Activated effector memory CD4-positive, alpha-beta T cell treated with Interleukin-2 at 50 U/mL for 16 hours (primary cell): ENCODE measurements around the gene OPA3.
A peak's percentile ranks its signal among the peaks of the same experiment; 100 is the strongest.

Experiments used
- DNase-seq: peaks from one replicate; pipeline ENCODE4 v3.0.0-alpha.2; 2020

OPA3 gene

DNA sequence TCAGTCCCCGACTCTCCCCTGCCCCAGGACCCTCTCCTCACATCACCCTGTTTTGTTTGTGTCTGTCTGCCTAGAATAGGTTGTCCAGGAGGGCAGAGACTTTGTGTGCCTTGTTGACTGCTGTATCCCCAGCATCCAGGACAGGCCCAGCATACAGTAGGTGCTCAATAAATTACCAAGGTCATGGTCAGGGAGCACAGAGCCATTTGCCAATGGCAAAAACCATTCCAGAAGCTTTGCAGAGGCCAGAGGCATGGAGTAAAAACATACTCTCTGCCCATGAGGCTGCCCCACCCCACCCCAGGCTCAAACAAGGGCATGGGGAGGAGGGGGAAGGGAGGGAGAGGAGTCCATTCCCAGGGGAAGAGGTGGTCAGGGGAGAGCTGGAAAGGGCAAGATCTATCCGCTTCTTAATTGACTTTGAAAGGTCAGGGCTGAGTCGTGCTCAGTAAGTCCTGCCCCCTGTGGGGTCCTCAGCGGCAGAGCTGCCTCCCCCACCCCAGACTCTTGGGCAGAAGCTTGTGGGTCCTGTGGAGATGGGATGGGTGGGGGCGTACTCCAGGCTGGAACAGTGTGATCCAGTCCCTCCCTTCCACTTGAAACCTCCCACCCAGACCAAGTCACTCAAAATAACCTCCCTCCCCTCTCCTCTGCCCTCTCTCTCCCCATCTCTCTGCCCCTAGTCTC lies 13.0 kb upstream of the OPA3 start:
- no peak for DNase-seq

DNA sequence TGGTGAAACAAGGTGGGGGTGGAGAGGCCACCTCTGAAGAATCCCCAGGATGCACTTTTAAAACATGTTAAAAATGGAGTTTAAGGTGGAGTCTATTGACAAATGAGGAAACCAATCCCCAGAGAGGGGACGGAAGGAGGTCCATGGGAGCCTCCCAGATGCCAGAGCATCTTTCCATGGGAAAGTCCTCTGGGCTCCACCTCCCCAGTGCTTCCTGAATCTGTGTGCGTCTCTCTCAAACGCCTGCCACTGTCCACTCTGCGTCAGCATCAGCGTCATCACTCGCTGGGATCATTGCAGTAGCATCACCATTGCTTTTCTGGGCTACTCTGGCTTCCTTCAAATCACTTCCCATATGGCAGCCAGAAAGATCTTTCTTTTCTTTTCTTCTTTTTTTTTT lies 11.2 kb upstream of the OPA3 start:
- DNase-seq: no peak

DNA sequence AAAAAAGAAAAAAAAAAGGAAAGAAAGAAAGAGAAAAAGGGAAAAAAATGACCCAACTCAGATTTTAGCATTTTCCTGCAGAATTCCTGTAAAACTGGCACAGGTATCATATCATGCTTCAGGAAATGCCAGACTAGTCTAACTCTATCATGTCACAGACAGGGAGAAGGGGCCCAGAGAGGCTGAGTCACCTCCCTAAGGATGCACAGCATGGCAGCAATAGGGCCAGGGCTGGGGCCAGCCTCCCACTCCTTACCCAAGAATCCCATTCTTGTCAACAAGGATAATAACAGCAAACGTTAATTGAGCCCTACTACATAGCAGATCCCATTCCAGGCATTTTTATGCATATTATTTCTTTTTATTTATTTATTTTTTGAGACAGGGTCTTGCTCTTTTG lies 8.9 kb upstream of the OPA3 start:
- DNase-seq: no peak

DNA sequence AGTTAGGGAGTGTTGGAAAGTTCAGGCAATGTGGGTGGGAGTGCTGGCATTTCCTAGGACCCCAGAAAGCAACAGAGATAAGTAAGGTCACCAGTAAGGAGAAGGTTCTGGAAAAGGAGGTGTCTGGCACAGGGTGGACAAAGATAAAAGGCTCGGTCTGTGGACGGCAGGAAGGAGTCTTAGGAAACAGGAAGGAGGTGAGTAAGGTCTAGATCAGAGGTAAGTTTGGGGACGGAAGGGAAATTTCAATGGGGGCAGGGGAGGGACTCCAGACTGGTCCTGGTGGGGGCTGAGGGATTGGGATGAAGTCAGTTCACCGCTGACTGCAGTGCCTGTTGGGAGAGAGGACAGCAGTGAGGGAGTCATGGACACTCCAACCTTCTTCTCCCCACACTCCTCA lies 7.8 kb upstream of the OPA3 start:
- DNase-seq: no peak

DNA sequence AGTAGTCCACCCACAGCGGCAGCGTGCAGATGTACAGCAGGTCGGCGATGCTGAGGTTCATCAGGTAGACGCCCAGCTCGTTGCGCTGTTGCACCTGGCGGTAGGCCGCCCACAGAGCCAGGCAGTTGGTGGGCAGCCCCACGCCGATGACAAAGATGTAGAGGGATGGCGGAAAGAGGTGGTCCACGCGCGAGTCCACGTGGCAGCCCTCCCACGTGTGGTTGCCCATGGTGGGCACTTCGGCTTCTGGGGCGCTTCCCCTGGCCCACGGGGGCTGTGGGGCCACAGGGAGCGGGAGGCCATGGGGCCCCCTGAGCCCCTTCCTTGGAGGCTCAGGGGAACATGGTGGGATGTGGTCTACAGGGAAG lies 7.0 kb upstream of the OPA3 start:
- no peak for DNase-seq

DNA sequence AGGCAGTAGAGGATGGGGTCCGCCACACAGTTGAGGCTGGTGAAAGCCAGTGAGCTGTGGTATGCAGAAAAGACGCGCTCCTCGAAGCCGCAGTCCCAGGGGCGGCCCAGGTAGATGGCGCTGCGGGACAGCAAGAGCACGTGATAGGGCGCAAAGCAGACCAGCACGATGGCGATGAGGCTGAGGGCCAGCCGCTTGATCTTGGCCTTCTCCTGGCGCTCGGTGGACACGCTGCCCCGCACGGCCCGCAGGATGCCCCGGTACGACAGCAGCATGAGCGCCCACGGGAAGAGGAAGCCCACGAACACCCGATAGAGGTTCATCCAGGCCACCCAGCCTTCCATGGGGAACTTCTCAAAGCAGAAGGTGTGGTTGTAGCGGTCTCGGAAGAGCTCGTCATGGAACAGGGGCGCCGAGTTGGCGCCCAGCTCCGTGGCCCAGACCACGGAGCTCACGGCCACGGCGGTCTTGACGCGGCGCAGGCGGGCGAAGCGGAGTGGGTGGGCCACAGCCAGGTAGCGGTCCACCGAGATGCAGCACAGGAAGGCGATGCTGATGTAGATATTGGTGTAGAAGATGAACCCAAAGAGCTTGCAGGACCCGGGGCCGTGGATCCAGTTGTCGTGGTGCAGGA lies 6.5 kb upstream of the OPA3 start:
- DNase-seq: no peak

DNA sequence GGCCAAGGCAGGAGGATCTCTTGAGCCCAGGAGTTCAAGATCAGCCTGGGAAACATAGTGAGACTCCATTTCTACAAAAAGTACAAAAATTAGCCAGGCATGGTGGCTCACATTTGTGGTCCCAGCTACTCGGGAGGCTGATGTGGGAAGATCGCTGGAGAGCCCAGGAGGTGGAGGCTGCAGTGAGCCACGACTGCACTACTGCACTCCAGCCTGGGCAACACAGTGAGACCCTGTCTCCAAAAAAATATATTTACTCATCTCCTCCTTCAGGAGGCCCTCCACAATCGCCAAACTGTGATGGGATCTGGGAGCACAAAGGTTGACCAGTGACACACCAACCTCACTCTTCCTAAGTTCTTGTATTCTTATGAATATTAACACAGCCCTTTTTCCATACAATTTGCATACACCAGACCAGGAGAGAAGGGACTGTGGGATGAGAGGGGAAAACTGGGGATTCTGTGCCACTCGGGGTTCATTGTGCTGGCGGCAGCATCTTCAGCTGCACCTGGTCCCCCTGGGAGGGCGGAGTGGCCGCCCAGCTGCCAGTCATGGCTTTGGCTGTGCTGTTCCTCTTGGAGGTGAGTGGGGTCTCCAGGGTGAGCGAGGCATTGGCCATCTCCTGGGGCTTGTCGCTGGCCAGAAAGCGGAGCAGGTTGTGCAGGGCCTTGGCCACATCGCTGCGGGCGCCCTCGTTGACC lies 5.8 kb upstream of the OPA3 start:
- DNase-seq: no peak

DNA sequence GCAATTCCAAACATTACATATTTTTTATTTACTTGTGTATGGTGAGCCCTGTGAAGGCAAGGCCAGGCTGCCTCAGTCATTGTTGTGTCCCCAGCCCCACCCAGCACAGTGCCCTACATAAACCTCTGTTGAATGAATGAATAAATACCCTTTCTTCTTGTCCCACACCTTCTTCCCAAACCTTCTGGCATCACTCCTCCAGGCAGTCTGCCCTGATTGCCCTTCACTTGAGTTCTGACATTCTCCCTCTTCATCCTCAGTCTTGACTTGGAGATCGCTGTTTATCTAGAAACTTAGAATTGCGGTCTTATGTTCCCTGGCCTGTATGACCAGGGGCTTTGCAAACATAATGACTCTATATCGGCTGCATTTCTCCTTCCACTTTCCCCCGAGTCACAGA lies 5.2 kb upstream of the OPA3 start:
- DNase-seq: no peak

DNA sequence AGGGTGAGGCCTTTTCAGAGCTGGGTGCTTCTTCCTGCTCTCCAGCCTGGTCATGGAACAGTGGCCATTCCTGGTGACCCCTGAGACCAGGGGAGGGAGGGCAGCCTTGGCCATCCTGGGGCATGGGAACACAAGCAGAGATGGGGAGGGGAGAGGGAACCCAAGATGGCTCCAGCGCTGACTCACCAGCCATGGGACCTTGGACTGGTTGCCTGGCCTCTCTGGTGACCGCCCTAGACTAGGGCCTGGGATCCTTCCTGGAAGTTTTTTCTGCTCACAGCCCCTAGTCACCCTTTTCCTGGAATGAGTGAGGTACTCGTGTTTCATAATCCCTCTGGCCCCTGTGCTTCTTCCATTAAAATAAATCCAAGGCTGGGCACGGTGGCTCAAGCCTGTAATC lies 3.3 kb upstream of the OPA3 start:
- DNase-seq: no peak

DNA sequence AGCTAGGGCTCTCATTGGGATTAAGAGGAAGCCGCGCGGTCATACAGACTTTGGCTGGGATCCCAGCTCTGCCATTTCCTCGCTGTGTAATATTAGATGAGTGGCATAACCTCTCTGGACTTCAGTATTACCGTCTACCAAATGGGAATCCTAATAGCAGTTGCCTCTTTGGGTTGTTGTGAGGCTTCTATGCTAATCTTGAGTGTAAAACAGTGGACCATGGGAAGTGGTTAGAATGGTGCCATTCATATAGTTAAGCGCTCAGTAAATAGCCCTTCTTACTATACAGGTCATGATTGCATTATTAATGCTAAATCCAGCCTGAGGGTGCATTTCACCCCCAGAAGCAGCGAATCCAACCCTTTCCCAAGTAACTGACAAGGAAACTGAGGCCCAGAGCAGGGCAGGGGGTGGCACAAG lies 566 bp upstream of the OPA3 start:
- no peak for DNase-seq

DNA sequence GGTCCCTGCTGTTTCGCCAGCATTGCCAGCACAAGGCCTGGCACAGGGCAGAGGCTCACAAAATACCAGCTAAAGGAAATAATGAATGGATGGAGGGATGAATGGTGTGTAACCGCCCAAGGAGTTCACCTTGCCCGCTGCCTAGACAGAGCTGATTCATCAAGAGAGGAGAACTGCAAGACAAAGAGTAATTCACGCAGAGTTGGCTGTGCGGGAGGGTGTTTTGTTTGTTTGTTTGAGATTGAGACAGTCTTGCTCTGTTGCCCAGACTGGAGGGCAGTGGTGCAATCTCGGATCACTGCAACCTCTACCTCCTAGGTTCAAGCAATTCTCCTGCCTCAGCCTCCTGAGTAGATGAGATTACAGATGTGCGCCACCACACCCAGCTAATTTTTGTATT lies 3.0 kb downstream of the OPA3 start:
- DNase-seq: no peak

DNA sequence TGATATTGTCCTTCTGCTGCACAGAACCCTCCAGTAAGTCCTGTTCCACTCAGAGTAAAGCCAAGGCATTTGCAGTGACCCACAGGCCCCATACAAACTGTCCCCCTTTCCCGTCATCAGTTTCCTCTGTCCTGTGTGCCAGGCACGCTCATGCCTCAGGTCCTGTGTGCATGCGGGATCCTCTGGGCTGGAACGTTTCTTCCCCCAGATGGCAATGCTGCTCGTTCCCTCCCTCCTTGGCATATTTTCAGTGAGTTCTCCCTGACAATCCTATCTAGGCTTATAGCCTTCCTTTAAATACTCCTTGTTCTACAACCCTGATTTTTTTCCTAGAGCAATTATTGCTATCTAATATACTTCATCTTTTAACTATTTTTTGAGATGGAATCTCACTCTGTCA lies 5.7 kb downstream of the OPA3 start:
- no peak for DNase-seq

DNA sequence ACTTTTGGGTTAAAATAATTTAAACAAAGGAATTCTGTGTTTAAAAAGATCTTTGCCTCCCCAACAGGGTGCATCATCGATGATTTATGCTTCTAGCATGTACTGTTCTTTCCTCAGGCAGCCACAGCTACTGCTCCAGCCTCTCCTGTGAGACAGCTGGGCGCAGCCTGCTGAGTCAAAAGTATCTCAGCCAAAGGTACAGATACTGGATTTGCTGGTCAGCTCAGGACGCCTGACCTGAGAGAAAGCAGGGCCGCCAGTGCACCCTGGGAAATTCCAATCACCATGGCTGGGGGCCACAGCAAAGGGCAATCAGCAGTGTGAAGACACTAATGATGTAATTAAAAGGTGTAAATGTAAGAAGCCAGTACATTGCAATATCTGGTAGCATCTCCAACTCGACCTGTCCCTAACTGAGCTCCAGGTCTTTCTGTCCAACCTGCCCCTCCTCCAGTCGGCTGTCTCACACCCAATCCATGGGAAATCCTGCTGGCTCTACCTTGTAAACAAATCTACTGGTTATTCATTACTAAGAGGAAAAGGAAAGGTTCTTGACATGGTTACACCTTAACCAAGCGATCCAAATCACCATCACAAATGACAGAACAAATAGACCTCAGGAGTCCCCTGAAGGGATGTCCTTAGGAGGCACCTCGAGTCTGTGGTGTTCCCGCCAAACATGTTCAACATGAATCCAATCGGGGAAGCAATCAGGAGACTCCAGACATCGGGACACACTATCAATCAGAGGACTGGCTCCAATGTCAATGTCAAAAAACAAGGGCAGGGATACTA lies 7.3 kb downstream of the OPA3 start:
- DNase-seq: no peak

DNA sequence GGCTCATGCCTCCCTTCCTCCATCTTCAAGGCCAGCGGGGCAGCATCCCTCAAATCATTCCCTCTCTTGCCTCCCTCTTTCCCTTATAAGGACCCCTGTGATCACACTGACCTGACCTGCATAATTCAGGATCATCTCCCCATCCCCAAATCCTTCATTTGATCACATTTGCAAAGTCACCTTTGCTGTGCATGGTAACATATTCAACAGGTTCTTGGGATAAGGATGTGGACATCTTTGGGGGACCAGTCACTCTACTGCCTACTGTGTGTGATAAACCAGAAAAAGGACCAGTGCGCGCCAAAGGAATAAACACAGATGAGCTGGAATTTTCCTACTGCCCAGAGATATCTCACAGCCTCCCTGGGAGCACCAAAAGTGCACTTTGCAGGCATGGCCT lies 7.9 kb downstream of the OPA3 start:
- DNase-seq: no peak

DNA sequence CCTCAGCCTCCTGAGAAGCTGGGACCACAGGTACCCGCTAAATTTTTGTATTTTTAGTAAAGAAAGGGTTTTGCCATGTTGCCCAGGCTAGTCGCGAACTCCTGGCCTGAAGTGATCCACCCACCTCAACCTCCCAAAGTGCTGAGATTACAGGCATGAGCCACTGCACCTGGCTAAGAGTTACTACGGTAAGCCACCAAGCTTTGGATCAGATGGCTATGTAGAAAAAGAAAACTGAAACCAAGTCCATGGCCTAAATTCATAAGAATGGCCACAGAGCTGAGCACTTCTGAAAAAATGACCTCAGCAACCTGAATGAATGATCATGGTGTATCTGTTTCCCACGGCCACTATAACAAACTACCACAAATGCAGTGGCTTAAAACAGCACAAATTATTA lies 9.4 kb downstream of the OPA3 start:
- no peak for DNase-seq

DNA sequence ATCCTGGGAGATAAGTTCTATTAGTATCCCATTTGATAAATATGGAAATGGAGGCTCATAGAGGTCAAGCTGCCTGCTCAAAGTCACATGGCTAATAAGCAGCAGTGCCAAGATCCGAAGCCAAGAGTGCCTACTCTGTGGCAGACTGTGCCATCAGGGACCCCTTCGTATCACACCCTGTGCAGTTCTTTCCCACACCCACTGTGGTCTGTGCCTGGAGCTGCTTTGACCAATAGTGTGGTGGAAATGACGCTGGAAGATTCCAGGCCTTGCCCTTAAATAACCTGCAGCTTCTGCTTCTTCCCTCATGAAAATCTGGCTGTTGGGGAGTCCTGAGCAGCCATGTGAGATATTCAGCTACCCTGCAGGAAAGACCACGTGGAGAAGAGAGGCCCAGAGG lies 10.1 kb downstream of the OPA3 start:
- no peak for DNase-seq

DNA sequence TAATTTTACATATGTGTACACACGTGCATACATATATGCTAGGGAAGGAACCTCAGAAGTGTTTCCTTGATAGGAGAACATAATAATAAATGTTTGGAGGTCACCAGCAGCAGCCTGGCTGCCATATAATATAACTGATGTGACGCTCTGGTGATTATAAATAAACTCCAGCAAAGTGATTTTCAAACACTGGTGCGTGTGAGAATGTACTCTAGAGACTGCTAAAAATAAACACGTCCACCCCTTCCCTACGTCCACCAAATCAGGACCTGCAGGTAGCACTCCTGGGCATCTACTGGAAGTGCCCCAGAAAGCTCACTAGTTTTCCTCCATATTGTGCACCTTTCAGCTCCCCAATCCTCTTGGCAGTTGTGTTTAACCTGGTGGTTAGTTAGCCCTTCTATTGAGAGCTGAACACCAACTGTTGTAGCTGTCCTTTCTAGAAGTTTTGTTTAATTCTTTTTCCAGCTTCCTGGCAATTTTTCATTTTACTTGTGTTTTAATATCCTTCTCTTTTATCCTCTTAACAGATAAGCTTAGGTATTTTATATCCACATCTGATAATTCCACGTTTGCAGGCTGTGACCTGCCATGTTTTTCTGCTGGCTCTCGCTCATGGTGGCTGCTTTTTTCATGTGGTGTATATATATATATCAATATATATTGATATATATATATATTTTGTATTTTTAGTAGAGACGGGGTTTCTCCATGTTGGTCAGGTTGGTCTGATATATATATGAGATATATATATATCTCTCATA lies 13.0 kb downstream of the OPA3 start:
- no peak for DNase-seq

DNA sequence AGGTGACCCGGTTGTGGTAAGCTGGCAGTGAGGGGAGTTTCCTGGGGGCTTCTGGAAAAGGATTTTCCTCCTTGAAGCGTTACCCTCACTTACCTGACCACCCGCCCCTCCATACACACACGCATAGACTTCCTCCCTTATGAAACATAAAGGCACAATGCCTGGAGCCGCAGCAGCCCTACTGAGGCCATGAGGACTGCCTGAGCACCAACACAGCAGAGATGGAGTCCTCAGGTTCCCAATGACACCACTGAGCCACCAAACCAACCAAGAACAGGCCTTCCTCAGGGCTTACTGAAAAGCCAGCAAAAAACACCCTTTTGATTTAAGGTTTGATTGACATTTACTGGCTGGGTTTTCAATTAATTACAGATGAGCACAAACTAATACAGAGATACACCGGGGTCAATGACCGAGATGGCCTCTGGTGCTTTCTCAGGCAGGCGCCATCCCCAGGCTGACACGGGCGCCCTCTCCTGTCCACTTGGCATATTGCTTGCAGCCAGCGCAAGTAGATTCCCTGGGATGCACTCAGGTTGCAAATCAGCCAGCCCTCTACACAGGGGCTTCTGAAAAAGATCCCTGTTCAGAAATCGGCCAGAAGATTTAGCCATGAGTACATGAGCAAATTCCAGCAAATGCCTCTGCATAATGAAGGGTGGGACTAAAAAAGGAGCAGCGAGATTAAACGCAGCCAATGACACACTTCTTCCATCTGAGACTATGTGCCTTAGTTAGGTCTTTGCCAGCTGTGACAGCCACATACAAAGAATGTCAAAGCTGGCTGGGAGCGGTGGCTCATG lies 14.8 kb downstream of the OPA3 start:
- DNase-seq: peak; percentile 20

DNA sequence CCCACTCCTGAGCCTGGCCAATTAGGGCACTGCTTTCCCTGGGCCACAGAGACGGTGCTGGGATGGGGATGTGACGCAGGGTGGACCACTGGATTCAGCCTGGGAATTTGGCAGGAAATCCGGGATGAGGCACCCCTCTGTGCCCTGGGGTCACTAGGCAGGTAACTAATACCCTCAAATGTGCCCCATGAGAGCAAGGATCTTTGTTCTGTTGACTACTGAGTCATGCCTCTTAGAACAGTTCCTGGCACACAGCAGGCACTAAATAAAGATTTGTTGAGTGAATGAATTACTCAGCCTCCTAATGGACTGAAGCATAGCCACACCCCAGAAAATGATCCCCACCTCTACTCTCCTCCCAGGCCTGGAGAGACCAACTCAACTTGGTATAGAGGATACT lies 15.9 kb downstream of the OPA3 start:
- DNase-seq: no peak

DNA sequence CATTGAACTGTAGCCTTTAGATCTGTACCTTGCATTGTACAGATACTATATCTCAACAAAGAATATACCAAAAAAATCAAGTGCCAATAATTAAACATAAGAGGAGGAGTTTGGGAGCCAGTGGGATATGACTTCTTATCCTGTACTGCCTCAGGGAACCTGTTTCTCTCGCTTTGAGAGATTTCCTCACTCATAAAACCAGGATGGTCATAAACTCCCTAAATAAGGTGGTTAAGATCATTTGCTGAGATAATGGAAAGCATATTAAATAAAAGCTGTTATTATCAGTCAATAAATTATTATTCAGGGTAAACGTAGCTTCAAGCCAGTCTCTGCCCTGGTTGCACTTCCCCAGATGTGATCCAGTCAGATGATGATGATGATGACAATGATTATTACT lies 17.0 kb downstream of the OPA3 start:
- DNase-seq: no peak

DNA sequence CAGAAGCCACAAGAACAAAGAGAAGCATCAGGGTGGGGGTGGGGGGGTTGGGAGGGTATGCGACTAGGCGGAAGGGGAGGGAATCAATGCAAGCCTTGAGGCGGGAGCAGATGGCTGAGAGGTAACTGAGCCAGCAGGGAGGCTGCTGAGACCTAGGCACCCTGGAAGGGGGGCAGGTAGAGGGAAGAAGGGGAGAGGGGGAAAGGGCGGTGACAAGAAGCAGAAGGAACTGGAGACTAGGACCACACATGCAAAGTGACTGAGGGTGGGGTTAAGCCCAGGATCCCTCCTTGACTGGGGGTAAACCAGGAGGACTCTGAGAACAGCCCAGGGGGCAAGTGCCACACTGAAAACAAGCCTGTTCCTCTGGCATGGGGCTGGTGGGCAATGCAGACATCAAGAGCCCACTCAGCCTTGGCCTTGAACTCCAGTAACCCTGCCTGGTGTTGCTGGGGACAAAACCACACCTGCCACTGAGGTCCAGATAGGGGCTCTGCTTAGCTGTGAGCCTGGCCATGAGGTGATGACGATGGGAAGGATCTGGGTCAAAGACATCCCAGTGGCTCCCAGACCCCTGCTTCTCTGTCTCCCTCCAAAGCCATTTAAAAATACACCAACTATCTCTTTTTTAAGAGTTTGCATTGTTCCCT lies 20.3 kb downstream of the OPA3 start:
- no peak for DNase-seq

DNA sequence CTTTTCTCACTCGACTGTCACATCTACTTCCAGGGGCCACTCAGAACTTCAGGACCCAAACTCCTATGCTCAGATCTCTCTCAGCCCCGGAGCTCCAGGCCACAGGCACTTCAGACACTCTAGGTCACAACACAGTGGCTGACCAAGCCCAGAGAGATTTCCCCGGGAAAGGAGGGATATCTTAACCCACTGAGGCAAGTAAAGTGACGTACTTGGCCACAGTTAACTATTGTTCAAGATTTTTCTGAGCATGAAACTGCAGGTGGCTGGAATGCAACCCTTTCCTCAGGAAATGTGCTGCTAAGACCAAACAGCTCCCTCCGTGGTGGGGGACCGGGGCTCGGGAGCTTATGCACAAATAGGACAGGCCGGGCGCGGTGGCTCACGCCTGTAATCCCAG lies 23.9 kb downstream of the OPA3 start:
- no peak for DNase-seq
